ENCODE data around the gene ARPC1A. TPM values are rescaled to one million over a fixed set of nuclear protein-coding genes. Genes with fewer than 3 reads are reported as not detected.

ARPC1A gene
- total RNA-seq, 2 experiments from 2014 or later: 71.8 to 108 TPM

DNA sequence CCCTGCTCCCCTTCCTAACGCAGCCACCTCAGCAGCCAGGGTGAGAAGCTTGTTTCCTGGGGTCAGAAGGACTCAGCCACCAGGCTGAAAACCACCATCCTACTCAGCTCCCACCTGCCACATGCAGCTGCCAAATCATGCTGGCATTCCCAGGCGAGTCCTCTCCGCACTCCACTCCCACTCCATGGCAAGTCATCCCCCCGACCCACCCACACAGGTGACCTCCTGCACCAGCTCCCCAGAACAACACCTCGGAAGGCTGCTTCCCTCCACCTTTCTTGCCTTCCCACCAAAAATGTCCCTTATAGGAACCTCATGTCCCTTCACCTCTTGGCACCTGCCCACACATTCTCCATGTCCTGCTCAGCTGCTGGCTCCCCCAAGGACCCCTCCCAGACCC is 78.1 kb downstream of the ARPC1A start:
- Histone ChIP-seq H2AFZ (ENCODE audit: low read length) (no peak overlapping the region), H3K4me2 (ENCODE audit: low read length) (no peak overlapping the region), H3K36me3 (ENCODE audit: insufficient read depth, low read length) (peaks cover 68% of the 10 kb centered on the region), H3K27ac (ENCODE audit: low read depth, low read length, poor library complexity, severe bottlenecking) (no peak overlapping the region), H3K79me2 (ENCODE audit: insufficient read depth, low read depth, low read length) (peaks cover 39% of the 10 kb centered on the region), H3K4me3 (ENCODE audit: low read depth, low read length, poor library complexity, severe bottlenecking) (no peak overlapping the region), H3K9me2 (ENCODE audit: insufficient read depth, low read length) (no peaks in the 10 kb centered on the region), H3K9me3 (ENCODE audit: low read length) (no peaks in the 10 kb centered on the region), H3K4me1 (ENCODE audit: insufficient read depth, low read length, poor library complexity, severe bottlenecking) (peaks cover 20% of the 10 kb centered on the region), H4K20me1 (ENCODE audit: insufficient read depth, low read length) (peaks cover 10% of the 10 kb centered on the region; the same call in 1 of the 2 replicates)
- no TSS peak for BruUV-seq (replicated peaks)
- intact Hi-C loops (cut with micrococcal nuclease; ENCODE audit: unreplicated experiment): no loop called here
- CTCF ChIA-PET (ENCODE audit: unreplicated experiment): interaction anchor here (0.6 kb wide), 1 partner anchor 43 kb away, joined by 4 read pairs; no protein-coding TSS in a partner anchor
- DNase-seq (ENCODE audit: low spot score): no peak
- POLR2A ChIA-PET: no interaction called here
- TF ChIP-seq, protein P1, sequence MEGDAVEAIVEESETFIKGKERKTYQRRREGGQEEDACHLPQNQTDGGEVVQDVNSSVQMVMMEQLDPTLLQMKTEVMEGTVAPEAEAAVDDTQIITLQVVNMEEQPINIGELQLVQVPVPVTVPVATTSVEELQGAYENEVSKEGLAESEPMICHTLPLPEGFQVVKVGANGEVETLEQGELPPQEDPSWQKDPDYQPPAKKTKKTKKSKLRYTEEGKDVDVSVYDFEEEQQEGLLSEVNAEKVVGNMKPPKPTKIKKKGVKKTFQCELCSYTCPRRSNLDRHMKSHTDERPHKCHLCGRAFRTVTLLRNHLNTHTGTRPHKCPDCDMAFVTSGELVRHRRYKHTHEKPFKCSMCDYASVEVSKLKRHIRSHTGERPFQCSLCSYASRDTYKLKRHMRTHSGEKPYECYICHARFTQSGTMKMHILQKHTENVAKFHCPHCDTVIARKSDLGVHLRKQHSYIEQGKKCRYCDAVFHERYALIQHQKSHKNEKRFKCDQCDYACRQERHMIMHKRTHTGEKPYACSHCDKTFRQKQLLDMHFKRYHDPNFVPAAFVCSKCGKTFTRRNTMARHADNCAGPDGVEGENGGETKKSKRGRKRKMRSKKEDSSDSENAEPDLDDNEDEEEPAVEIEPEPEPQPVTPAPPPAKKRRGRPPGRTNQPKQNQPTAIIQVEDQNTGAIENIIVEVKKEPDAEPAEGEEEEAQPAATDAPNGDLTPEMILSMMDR (conservative IDR thresholded peaks at IDR 0.05; ENCODE audit: low read length): no peak

- H3K4me1 ChIP-seq (ENCODE audit: insufficient read depth, low read length, poor library complexity, severe bottlenecking): peaks cover 20% of the 10 kb centered on the region
- DNase-seq (ENCODE audit: low spot score): no peak
- no peak overlapping the region for H3K27ac ChIP-seq (ENCODE audit: low read depth, low read length, poor library complexity, severe bottlenecking)
- intact Hi-C loops (cut with micrococcal nuclease; ENCODE audit: unreplicated experiment): no loop called here
- peaks cover 61% of the 10 kb centered on the region for H3K36me3 ChIP-seq (ENCODE audit: insufficient read depth, low read length)
- H3K9me2 ChIP-seq (ENCODE audit: insufficient read depth, low read length): no peaks in the 10 kb centered on the region
- BruUV-seq (replicated peaks): no TSS peak
- peaks cover 46% of the 10 kb centered on the region for H3K79me2 ChIP-seq (ENCODE audit: insufficient read depth, low read depth, low read length)
- no peak overlapping the region for H2AFZ ChIP-seq (ENCODE audit: low read length)
- H4K20me1 ChIP-seq (ENCODE audit: insufficient read depth, low read length): peaks cover 10% of the 10 kb centered on the region; the same call in 1 of the 2 replicates
- no peak overlapping the region for H3K4me2 ChIP-seq (ENCODE audit: low read length)
- TF ChIP-seq, protein P1 (conservative IDR thresholded peaks at IDR 0.05; ENCODE audit: low read length): no peak
- CTCF ChIA-PET (ENCODE audit: unreplicated experiment): no interaction called here
- no peaks in the 10 kb centered on the region for H3K9me3 ChIP-seq (ENCODE audit: low read length)
- POLR2A ChIA-PET: interaction anchor here (1.3 kb wide), 1 partner anchor 11 kb away, joined by 3 read pairs; no protein-coding TSS in a partner anchor
- H3K4me3 ChIP-seq (ENCODE audit: low read depth, low read length, poor library complexity, severe bottlenecking): no peak overlapping the region
Observed at GRCh38 chr7:99404235-99404976, 78.7 kb downstream of the ARPC1A start.

DNA sequence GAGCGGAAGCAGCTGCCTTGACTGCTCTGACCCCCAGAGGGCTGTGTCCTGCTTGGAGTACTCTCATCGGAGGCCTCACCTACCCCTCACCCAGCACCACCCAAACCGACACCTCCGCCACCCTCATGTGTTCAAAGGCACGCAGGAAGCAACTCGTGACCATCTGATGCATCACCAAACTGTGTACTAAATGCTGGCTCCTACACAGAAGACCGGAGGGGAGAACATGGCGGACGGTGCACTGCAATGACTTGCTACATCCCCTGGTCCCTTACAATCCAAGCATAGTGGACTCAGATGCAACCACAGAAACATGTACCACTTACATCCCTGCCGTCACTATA is 79.3 kb downstream of the ARPC1A start:
- no TSS peak for BruUV-seq (replicated peaks)
- H3K4me3 ChIP-seq (ENCODE audit: low read depth, low read length, poor library complexity, severe bottlenecking): no peak overlapping the region
- H4K20me1 ChIP-seq (ENCODE audit: insufficient read depth, low read length): peaks cover 13% of the 10 kb centered on the region
- intact Hi-C loops (cut with micrococcal nuclease; ENCODE audit: unreplicated experiment): loop anchor here (5.0 kb wide), 1 partner anchor 33 kb away; the partner anchor contains the start of gene ARPC1B
- no peak for DNase-seq (ENCODE audit: low spot score)
- peaks cover 51% of the 10 kb centered on the region for H3K79me2 ChIP-seq (ENCODE audit: insufficient read depth, low read depth, low read length)
- H3K4me1 ChIP-seq (ENCODE audit: insufficient read depth, low read length, poor library complexity, severe bottlenecking): peaks cover 20% of the 10 kb centered on the region
- H3K27ac ChIP-seq (ENCODE audit: low read depth, low read length, poor library complexity, severe bottlenecking): no peak overlapping the region
- H3K9me2 ChIP-seq (ENCODE audit: insufficient read depth, low read length): no peaks in the 10 kb centered on the region
- POLR2A ChIA-PET: interaction anchor here (1.3 kb wide), 1 partner anchor 11 kb away, joined by 3 read pairs; no protein-coding TSS in a partner anchor
- TF ChIP-seq, protein P1 (conservative IDR thresholded peaks at IDR 0.05; ENCODE audit: low read length): no peak
- no peak for TF ChIP-seq EZH2phosphoT487 (IDR thresholded peaks at IDR 0.05; ENCODE audit: borderline replicate concordance, low read depth, low read length)
- H2AFZ ChIP-seq (ENCODE audit: low read length): no peak overlapping the region
- CTCF ChIA-PET (ENCODE audit: unreplicated experiment): no interaction called here
- peaks cover 56% of the 10 kb centered on the region for H3K36me3 ChIP-seq (ENCODE audit: insufficient read depth, low read length)
- no peaks in the 10 kb centered on the region for H3K9me3 ChIP-seq (ENCODE audit: low read length)
- H3K4me2 ChIP-seq (ENCODE audit: low read length): no peak overlapping the region
